GM10248 (cell line): ENCODE data around the gene TACC2.

Source experiments
- CTCF ChIA-PET: fragments of 300-600 bp; sonication (Branson Sonifier 250); formaldehyde crosslinking; extraction: SDS; loops from one replicate; lab custom pipeline; 2021; ENCODE audit warnings: antibody characterized with exemption; lab: Yijun Ruan, JAX
- POLR2A ChIA-PET: fragments of 350-650 bp; sonication (Branson Sonifier 250); formaldehyde crosslinking; extraction: SDS; loops from one replicate; lab custom pipeline; 2020; ENCODE audit warnings: antibody characterized with exemption; lab: Yijun Ruan, JAX
- DNase-seq: peaks from one replicate; pipeline ENCODE4 v3.0.0; 2012; ENCODE audit errors: extremely low spot score
- TF ChIP-seq, protein P1 (sequence below): IDR thresholded peaks from 2 replicates; pipeline ENCODE4 v1.5.1; 2012; ENCODE audit warnings: mild to moderate bottlenecking, low read depth; ENCODE audit errors: extremely low read depth, missing control alignments, control extremely low read depth

The TACC2 gene

GRCh38 chr10:122132882-122133565 is 144.1 kb downstream of the TACC2 start:
- no peak for DNase-seq
- CTCF ChIA-PET: interaction anchor here (1.3 kb wide), 1 partner anchor 10 kb away, joined by 3 read pairs; no protein-coding TSS in a partner anchor
- TF ChIP-seq, protein P1, sequence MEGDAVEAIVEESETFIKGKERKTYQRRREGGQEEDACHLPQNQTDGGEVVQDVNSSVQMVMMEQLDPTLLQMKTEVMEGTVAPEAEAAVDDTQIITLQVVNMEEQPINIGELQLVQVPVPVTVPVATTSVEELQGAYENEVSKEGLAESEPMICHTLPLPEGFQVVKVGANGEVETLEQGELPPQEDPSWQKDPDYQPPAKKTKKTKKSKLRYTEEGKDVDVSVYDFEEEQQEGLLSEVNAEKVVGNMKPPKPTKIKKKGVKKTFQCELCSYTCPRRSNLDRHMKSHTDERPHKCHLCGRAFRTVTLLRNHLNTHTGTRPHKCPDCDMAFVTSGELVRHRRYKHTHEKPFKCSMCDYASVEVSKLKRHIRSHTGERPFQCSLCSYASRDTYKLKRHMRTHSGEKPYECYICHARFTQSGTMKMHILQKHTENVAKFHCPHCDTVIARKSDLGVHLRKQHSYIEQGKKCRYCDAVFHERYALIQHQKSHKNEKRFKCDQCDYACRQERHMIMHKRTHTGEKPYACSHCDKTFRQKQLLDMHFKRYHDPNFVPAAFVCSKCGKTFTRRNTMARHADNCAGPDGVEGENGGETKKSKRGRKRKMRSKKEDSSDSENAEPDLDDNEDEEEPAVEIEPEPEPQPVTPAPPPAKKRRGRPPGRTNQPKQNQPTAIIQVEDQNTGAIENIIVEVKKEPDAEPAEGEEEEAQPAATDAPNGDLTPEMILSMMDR: no peak
- POLR2A ChIA-PET: no interaction called here

- DNase-seq: no peak
- TF ChIP-seq, protein P1: no peak
- POLR2A ChIA-PET: no interaction called here
- CTCF ChIA-PET: no interaction called here
Measured at GRCh38 chr10:122135251-122136025, 146.5 kb downstream of the TACC2 start.

- no peak for DNase-seq
- POLR2A ChIA-PET: no interaction called here
- CTCF ChIA-PET: interaction anchor here (1.2 kb wide), 1 partner anchor 9 kb away, joined by 3 read pairs; no protein-coding TSS in a partner anchor
- TF ChIP-seq, protein P1: no peak
Measured at GRCh38 chr10:122138831-122139625, 150.1 kb downstream of the TACC2 start.

DNA sequence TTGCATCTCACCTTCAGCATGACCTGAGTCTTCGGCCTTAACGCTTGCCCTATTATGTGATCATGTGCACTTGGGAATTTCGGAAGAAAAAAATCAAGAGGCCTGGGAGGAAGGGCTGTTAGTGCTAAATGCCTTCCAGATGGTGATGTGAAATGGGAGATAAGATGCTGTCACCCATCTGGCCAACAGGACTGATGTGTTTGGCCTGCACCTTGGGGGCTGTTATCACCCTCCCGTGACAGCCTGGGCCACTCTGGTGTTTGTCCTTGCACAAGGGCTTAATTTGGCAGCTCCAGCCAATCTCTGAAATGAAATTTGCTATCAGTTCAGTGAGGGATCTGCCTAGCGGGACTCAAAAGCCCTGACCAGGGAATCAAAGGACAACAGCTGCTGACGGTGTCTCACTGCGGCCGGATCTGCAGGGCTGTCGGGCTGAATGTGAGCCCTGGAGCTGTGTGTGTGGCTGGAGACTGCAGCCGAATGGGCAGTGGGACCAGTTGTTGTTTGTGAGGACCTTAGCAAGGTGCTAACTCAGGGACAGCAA is 150.7 kb downstream of the TACC2 start:
- TF ChIP-seq, protein P1: no peak
- POLR2A ChIA-PET: interaction anchor here (0.6 kb wide), 1 partner anchor 30 kb away, joined by 5 read pairs; no protein-coding TSS in a partner anchor
- CTCF ChIA-PET: interaction anchor here (1.2 to 3.8 kb wide), 2 partner anchors 9 to 28 kb away, joined by 3 to 12 read pairs; no protein-coding TSS in a partner anchor
- no peak for DNase-seq

GRCh38 chr10:122140461-122140902 is 151.5 kb downstream of the TACC2 start:
- TF ChIP-seq, protein P1: no peak
- ChIA-PET POLR2A (no interaction called here), CTCF (interaction anchor here (1.2 to 3.8 kb wide), 2 partner anchors 10 to 27 kb away, joined by 3 to 12 read pairs; no protein-coding TSS in a partner anchor)
- DNase-seq: no peak
